Left kidney (tissue), 2 donors: ENCODE data around the gene GNAT3. TPM values are rescaled to one million over a fixed set of nuclear protein-coding genes. Genes with fewer than 3 reads are reported as not detected.

Source experiments
- DNase-seq: peaks from one replicate; pipeline ENCODE4 v3.0.0-alpha.2; 2013
- polyA plus RNA-seq: library from polyadenylated mRNA; unstranded; fragments of 120-200 nt; gene quantifications from one replicate; pipeline ENCODE4 v1.2.1, GENCODE V29; 2013; ENCODE audit not compliant: insufficient read length

Gene GNAT3
- polyA plus RNA-seq, 1 donor: not detected

- no peak for DNase-seq
Observed at GRCh38 chr7:80417211-80417793, 94.6 kb downstream of the GNAT3 start.

DNA sequence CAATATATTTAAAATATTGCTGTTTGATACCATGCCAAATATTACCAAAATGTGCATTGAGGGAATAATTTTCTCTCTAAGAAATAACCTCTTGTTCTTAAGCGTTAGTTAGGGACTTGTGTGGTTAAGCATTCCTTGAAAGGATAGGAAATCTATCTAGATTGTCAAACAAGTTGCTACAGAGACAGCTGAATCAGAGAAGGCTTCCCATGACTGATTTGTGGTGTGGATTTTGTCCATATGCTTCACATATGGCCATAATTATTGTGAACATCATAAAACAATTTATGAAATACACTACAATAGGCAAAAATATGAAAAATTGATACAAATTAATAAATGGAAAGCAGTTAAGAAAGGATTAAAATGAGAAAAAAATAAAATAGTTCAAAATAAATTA, 96.3 kb downstream of the GNAT3 start:
- no peak for DNase-seq

- DNase-seq: no peak
Observed at GRCh38 chr7:80415114-80415513, 96.8 kb downstream of the GNAT3 start.

GRCh38 chr7:80414331-80414730, 97.5 kb downstream of the GNAT3 start:
- no peak for DNase-seq

GRCh38 chr7:80413383-80413945, 98.4 kb downstream of the GNAT3 start:
- no peak for DNase-seq

DNA sequence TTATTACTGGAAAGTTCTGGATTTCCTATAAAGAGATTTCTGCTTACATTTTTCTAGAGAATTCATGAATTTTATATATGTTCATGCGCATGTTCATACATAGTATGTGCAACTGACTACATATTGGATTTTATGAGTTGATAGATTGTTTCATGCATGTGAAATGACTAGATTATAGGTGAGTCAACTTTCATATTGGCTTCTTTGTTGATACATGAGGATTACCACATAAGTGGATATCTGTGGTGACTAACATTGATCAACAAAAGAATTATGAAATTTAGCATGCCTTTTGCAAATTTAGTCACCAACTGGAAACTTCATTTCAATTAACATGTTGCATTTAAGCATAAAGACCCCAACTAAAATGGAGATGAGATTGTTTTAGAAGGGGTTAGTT, 99.0 kb downstream of the GNAT3 start:
- no peak for DNase-seq

GRCh38 chr7:80411621-80412020, 100.2 kb downstream of the GNAT3 start:
- no peak for DNase-seq

DNA sequence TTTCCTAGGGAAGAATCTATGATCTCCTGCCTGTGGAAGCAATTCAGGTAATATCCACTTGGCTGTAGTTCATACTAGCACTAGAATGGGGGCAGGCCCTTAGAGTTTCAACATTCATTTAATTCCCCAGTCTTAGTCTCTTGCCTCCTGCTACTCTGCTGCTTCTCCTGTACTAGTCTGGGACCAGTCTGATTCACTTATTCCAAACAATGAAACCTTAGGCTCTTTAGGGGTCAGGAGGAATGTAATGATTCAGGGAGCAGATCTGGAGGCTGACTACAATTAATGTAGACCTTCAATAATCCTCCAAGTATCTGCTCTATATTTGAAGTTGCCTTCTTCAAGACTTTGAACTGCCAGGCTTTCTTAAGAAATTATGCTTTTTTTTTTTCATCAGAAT, 101.8 kb downstream of the GNAT3 start:
- DNase-seq: no peak

Other genes with a start within 250 kb of the GNAT3 start
- 32.9 TPM for gene CD36, start 126.6 kb upstream of the GNAT3 start, polyA plus RNA-seq